Common myeloid progenitor, CD34-positive (primary cell): ENCODE measurements around the gene SLC16A1.
"Not testable (repeated sequence)": the region's sequence is repeated elsewhere in the genome, so short reads cannot be mapped to it uniquely, and the experiment has no call there.

Source experiments
- CTCF ChIA-PET: fragments of 350-600 bp; sonication (Branson Sonifier 250); formaldehyde crosslinking; loops from one replicate; lab custom pipeline; 2021; ENCODE audit warnings: antibody characterized with exemption; lab: Charles Lee
- POLR2A ChIA-PET: fragments of 350-600 bp; sonication (Branson Sonifier 250); formaldehyde crosslinking; loops from one replicate; lab custom pipeline; 2021; ENCODE audit warnings: antibody characterized with exemption; lab: Charles Lee
- DNase-seq, 3 donors: peaks; one replicate each; pipeline versions ENCODE4 v3.0.0 to v3.0.0-alpha.2; 2013
- H3K27ac ChIP-seq, 2 experiments: 1 replicate in 1 of 2; 2 replicates in 1 of 2; pipeline ENCODE4 v1.7.0; 2013; ENCODE audit warnings: inconsistent platforms in 2 of 2, low read length in 2 of 2, mild to moderate bottlenecking in 2 of 2, low read depth in 1 of 2, moderate library complexity in 1 of 2; ENCODE audit not compliant: severe bottlenecking in 2 of 2, insufficient read depth in 1 of 2, poor library complexity in 1 of 2
- H3K27me3 ChIP-seq, 5 experiments: replicated peaks in 2 of 5; 1 replicate in 3 of 5; 2 replicates in 2 of 5; pipeline versions ENCODE4 v1.6.1 to v1.7.0; 2013; ENCODE audit warnings: low read length in 4 of 5, mild to moderate bottlenecking in 2 of 5, moderate library complexity in 2 of 5, inconsistent platforms in 1 of 5; ENCODE audit not compliant: insufficient read depth in 5 of 5, control insufficient read depth in 4 of 5
- H3K36me3 ChIP-seq, 4 experiments: 1 replicate in 2 of 4; 2 replicates in 2 of 4; pipeline versions ENCODE4 v1.6.1 to v1.7.0; 2013; ENCODE audit warnings: low read length in 3 of 4, control low read depth in 1 of 4, mild to moderate bottlenecking in 1 of 4; ENCODE audit not compliant: control insufficient read depth in 4 of 4, insufficient read depth in 4 of 4
- H3K4me1 ChIP-seq, 4 experiments: 1 replicate in 3 of 4; 2 replicates in 1 of 4; pipeline versions ENCODE4 v1.6.1 to v1.7.1; 2013; ENCODE audit warnings: low read length in 3 of 4, mild to moderate bottlenecking in 3 of 4, control low read depth in 1 of 4, inconsistent platforms in 1 of 4, moderate library complexity in 1 of 4; ENCODE audit not compliant: control insufficient read depth in 4 of 4, insufficient read depth in 4 of 4; ENCODE audit errors: control extremely low read depth in 1 of 4
- H3K4me3 ChIP-seq, 7 experiments: 1 replicate in 4 of 7; 2 replicates in 3 of 7; pipeline versions ENCODE4 v1.5.1 to v1.7.0; 2013; ENCODE audit warnings: mild to moderate bottlenecking in 7 of 7, low read length in 6 of 7, moderate library complexity in 6 of 7, inconsistent platforms in 2 of 7, low read depth in 2 of 7, control low read depth in 1 of 7; ENCODE audit not compliant: insufficient read depth in 4 of 7, control insufficient read depth in 1 of 7; ENCODE audit errors: extremely low read depth in 1 of 7
- H3K9me3 ChIP-seq, 5 experiments: 1 replicate in 4 of 5; 2 replicates in 1 of 5; pipeline versions ENCODE4 v1.6.1 to v1.7.1; 2013; ENCODE audit warnings: low read length in 4 of 5, mild to moderate bottlenecking in 2 of 5, inconsistent platforms in 1 of 5, low read depth in 1 of 5, moderate library complexity in 1 of 5; ENCODE audit not compliant: control insufficient read depth in 4 of 5, insufficient read depth in 2 of 5; ENCODE audit errors: control extremely low read depth in 1 of 5
- WGBS: methylation state at CpG from one replicate; pipeline ENCODE4 v1.1.5; 2013; ENCODE audit not compliant: insufficient coverage; 5-methylcytosine and 5-hydroxymethylcytosine counted together

Gene SLC16A1

DNA sequence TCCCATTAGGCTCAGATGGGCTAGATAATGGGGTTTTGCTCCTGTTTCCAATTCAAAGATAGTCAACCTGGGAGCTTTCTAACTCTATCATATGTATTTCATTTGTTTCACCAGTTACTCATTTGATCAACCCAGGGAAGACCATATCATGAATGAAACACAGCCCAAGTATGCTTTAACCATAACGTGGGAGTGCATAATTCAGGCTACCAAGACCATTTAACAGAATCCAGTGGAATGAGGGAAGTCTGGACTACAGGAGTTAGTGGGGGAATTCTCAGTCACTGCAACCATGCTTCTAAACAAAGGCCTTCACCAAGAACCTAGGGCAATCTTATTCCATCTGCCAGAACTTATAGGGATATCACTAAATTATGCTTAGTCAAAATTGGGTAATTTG, 15.0 kb upstream of the SLC16A1 start:
- DNase-seq, result no peak
- Histone ChIP-seq H3K27me3 (no peaks in the 10 kb centered on the region), H3K4me3 (no peak overlapping the region), H3K4me1 (no peaks in the 10 kb centered on the region), H3K36me3 (peaks cover 0 to 13% (median 7%) of the 10 kb centered on the region in 4 experiments), H3K9me3 (peaks cover 0 to 2% (median 0%) of the 10 kb centered on the region in 5 experiments), H3K27ac (no peak overlapping the region)
- CTCF ChIA-PET, result no interaction called here
- POLR2A ChIA-PET, result no interaction called here
- 100% methylated on average over 1 of the region's 1 CpG for WGBS

DNA sequence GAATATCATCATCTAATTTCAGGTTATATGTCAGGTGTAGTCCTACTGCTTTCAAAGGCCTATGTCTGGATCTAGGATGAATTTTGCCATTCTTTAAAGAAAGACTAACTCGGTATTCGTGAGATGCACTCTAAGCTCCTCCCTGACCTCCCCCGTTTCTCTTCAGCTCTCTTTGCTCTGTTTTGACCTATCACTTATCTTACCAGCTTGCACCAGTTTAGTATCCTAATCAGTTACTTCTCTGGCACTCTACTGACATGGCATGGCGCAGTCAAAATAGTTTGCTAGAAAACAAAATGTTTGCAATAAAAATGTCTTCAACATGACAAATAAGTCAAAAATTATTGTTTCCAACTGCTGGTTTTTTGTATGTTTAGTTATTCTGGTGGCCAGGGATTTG, 8.4 kb upstream of the SLC16A1 start:
- Histone ChIP-seq H3K9me3 (no peaks in the 10 kb centered on the region), H3K27ac (no peak overlapping the region), H3K4me1 (no peaks in the 10 kb centered on the region), H3K4me3 (no peak overlapping the region), H3K36me3 (peaks cover 3 to 36% (median 9%) of the 10 kb centered on the region in 4 experiments), H3K27me3 (no peaks in the 10 kb centered on the region)
- WGBS, result 94% methylated on average over 3 of the region's 4 CpGs
- DNase-seq, result no peak
- POLR2A ChIA-PET, result interaction anchor here (0.6 kb wide), 1 partner anchor 39 kb away, joined by 3 read pairs; no protein-coding TSS in a partner anchor
- CTCF ChIA-PET, result interaction anchor here (1.2 kb wide), 1 partner anchor 8 kb away, joined by 3 read pairs; the partner anchor contains the start of gene SLC16A1

DNA sequence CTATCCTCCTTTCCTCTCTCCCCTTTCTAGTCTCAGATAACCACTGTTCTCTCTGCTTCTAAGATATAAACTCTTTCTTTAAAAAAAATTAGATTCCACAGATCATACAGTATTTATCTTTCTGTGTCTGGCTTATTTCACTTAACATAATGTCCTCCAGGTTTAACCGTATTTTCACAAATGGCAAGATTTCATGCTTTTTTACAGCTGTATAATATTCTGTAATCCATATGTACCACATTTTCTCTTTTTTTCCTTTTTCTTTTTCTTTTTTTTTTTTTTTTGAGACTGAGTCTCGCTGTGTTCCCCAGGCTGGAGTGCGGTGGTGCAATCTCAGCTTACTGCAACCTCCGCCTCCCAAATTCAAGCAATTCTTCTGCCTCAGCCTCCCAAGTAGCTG, 5.1 kb upstream of the SLC16A1 start:
- no peak overlapping the region for H3K4me3 ChIP-seq
- peaks cover 1 to 22% (median 3%) of the 10 kb centered on the region in 4 experiments for H3K36me3 ChIP-seq
- DNase-seq, result no peak
- H3K9me3 ChIP-seq, result no peaks in the 10 kb centered on the region
- no peaks in the 10 kb centered on the region for H3K27me3 ChIP-seq
- H3K4me1 ChIP-seq, result peaks cover 0 to 18% (median 14%) of the 10 kb centered on the region in 4 experiments
- ChIA-PET POLR2A (no interaction called here), CTCF (interaction anchor here (0.7 kb wide), 1 partner anchor 447 kb away, joined by 3 read pairs; no protein-coding TSS in a partner anchor)
- WGBS, result 80% methylated on average over 1 of the region's 4 CpGs
- H3K27ac ChIP-seq, result no peak overlapping the region

DNA sequence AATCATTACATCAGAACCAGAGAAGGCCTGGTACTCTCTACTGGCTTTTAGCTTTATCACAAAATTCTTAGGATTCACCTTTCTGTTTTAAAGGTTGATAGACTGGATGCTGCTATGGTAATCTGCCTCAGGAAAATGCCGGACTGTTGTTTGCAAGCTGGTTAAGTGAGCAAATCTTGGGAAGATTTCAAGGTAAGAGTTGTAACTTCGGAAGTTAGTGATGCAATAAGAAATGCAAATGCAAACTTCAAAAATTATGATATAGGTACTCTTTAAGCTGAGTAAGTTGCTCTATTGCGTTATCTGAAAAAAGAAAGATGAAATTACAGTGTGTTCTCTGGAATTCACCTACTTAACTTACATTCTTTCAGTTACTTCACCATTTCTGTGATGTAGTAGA, 4.4 kb upstream of the SLC16A1 start:
- ChIA-PET POLR2A (no interaction called here), CTCF (no interaction called here)
- Histone ChIP-seq H3K9me3 (no peaks in the 10 kb centered on the region), H3K27ac (no peak overlapping the region), H3K4me1 (peaks cover 0 to 23% (median 18%) of the 10 kb centered on the region in 4 experiments), H3K4me3 (no peak overlapping the region), H3K36me3 (peaks cover 0 to 22% (median 3%) of the 10 kb centered on the region in 4 experiments), H3K27me3 (no peaks in the 10 kb centered on the region)
- no peak for DNase-seq
- 100% methylated on average over 1 of the region's 3 CpGs for WGBS

DNA sequence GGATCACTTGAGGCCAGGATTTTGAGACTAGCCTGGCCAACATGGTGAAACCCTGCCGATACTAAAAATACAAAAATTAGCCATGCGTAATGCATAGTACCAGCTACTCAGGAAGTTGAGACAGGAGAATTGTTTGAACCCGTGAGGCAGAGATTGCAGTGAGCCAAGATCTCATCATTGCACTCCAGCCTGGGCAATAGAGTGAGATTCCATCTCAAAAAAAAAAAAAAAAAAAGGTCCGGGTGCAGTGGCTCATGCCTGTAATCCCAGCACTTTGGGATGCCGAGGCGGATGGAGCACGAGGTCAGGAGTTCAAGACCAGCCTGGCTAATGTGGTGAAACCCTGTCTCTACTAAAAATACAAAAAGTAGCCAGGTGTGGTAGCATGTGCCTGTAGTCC, 2.2 kb upstream of the SLC16A1 start:
- Histone ChIP-seq H3K36me3 (peaks cover 0 to 17% (median 1%) of the 10 kb centered on the region in 4 experiments), H3K27ac (peak overlapping the region in 1 of 2 experiments; percentile 79), H3K4me1 (peaks cover 9 to 38% (median 29%) of the 10 kb centered on the region in 4 experiments)
- POLR2A ChIA-PET, CTCF ChIA-PET, H3K4me3 ChIP-seq, DNase-seq, H3K9me3 ChIP-seq, H3K27me3 ChIP-seq: not testable (repeated sequence)
- WGBS, result 91% methylated on average over 3 of the region's 7 CpGs

DNA sequence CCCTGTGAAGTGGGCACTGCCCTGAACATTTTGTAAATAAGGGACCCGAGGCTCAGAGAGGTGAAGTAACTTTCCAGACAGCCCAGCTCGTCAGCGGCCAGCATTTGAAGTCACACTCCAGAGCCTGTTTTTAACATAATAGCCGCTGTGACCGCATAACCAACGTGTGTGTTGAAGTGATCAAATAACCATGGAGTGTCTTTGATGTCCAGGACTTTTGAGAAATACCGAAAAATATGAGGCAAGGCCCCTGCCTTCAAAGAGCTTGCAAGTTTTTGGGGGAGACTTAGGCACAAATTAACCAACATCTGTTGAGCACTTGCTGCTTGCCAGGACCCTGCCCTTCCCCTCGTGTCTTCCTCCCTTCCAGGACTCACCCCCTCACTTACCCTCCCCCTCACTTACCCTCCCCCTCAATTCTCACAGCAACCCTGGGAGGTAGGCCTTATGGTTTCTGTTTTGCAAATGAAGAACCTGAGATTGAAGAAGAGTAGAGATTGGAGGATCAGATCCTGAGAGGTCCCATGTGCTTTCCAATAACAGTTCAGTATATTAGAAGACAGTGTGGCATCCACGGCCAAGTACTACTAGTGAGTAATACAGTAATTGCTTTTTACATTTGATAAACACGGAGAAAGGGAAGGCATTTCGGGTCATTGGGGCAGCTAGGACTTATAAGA, 1.3 kb upstream of the SLC16A1 start:
- Histone ChIP-seq H3K27me3 (no peaks in the 10 kb centered on the region), H3K36me3 (peaks cover 0 to 17% (median 1%) of the 10 kb centered on the region in 4 experiments), H3K4me3 (peak overlapping the region in 5 of 7 experiments; percentile 74 to 88 (median 82)), H3K27ac (peak overlapping the region in 1 of 2 experiments; percentile 79), H3K4me1 (peaks cover 9 to 38% (median 29%) of the 10 kb centered on the region in 4 experiments), H3K9me3 (no peaks in the 10 kb centered on the region)
- ChIA-PET POLR2A (no interaction called here), CTCF (interaction anchor here (1.1 kb wide), 1 partner anchor 236 kb away, joined by 3 read pairs; no protein-coding TSS in a partner anchor)
- peak; percentile 25 to 69 (median 69) for DNase-seq
- 55% methylated on average over 10 of the region's 11 CpGs for WGBS

DNA sequence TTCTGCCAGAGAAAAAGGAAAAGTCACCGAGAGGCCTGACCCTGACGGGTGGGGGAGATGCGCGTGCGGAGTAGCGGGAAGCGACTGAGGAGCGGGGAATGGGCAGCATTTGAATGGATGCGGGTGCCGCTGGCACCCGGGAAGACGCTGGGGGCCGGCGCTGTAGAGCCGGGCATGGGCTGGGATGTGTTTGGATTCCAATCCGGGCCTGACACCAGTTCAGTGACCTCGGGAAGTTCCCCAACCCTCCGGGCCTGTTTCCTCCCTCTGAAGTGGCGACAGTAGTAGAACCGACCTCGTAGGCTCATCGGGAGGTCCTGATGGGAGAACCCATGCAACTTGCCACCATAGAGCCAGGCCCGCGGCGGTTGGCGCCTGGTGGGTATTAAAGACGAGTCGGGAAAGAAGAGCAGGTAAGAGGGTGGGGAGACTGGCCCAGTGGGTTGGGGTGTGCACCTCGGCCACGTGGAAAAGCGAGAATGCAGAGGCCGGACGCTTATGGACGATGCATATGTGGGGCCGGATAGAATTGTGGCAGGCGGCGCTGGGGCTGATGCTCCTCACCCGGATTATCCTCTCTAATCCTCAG, 642 bp upstream of the SLC16A1 start:
- ChIA-PET CTCF (interaction anchor here (0.6 to 1.3 kb wide), 7 partner anchors 8 to 235 kb away, joined by 3 to 6 read pairs (median 3); partner anchors contain the start of gene LRIG2), POLR2A (no interaction called here)
- Histone ChIP-seq H3K27ac (peak overlapping the region in 1 of 2 experiments; percentile 79), H3K4me1 (peaks cover 9 to 38% (median 29%) of the 10 kb centered on the region in 4 experiments), H3K36me3 (peaks cover 0 to 16% (median 1%) of the 10 kb centered on the region in 4 experiments), H3K27me3 (no peaks in the 10 kb centered on the region), H3K4me3 (peak overlapping the region; percentile 69 to 88 (median 82)), H3K9me3 (no peaks in the 10 kb centered on the region)
- peak in 2 of 3 donors; percentile 16 to 38 for DNase-seq
- WGBS, result 0% methylated on average over 24 of the region's 38 CpGs
